HG03378 (cell line): ENCODE data around the gene GATD1.

Source experiments
- ATAC-seq: cut with Tn5 transposase; IDR thresholded peaks from one replicate; pipeline ENCODE4 v1.9.1; 2021; ENCODE audit warnings: mild to moderate bottlenecking, moderate library complexity; ENCODE audit not compliant: unreplicated experiment

GATD1 gene

GRCh38 chr11:777288-778255 is at the start of gene GATD1:
GATD1 (minus strand) TSS chr11:777487; CDS start chr11:777462, 25 bp downstream.
- ATAC-seq: peak; percentile 39

- no peak for ATAC-seq
Observed at GRCh38 chr11:826836-827145, 49.5 kb upstream of the GATD1 start.

DNA sequence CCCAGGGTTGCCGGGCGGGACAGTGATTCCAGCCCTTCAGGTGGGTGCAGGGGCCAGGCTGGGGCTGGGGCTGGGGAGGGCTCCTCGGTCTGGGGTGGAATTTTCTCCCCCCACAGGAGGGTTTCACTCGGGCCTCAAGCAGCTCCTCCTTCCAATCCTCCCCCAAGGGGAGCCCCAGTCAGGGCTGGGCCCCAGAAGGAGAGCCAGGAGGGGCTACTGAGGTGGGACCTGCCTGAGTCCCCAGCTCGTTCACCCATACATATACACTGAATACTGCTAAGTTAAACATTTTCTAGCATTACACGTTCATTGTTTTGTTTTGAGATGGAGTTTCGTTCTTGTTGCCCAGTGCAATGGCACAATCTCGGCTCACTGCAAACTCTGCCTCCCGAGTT is 48.9 kb upstream of the GATD1 start:
- no peak for ATAC-seq

DNA sequence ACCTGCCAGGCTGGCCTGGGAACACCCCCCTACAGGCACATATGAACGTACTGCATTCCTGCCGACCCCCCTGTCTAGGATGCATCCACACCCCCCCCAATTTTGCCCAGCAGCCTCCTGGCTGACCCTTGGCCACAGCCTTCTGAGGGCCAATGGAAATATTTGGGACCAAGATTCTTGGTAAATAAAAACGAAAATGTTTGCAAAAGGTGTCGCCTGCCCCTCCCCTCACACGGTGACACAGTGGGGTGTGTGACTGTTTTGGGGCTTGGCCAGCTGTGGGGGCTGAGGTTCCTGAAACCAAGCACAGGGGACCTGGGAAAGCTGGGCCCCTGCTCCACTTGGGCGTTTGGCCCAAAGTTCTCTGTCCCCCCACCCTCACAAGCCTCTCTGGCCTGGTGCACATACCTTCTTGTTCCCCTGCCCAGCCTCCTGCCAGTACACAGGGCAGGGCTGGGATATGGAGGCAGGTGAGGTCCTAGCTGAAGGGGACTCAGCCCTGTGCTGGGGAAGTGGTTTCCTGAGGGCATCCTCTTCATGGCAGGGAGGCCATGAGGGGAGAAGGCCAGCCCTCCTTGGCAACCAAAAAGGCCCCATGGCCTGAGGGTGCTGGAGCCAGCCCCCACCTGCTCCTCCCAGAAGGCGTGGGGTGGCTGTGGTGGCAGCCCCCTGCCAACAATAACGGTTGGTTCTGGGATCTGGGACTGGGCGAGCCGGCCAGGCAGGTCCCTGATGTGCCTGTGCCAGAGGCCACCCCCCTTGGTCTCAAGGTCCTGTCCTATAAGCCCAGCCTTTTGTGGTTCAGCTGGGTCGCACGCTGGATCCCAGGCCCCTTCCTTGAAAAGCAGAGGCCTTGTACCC is 48.3 kb upstream of the GATD1 start:
- ATAC-seq: no peak

DNA sequence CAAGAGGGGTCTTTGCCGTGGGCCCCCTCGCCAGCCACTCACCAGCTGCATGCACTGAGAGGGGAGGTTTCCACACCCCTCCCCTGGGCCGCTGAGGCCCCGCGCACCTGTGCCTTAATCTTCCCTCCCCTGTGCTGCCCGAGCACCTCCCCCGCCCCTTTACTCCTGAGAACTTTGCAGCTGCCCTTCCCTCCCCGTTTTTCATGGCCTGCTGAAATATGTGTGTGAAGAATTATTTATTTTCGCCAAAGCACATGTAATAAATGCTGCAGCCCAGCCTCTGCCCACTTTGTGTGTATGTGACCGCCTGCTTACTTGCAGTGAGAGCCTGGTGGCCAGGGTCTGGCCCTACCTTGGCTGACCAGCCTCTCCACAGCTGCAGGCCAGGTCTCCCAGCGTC is 47.7 kb upstream of the GATD1 start:
- ATAC-seq: no peak

DNA sequence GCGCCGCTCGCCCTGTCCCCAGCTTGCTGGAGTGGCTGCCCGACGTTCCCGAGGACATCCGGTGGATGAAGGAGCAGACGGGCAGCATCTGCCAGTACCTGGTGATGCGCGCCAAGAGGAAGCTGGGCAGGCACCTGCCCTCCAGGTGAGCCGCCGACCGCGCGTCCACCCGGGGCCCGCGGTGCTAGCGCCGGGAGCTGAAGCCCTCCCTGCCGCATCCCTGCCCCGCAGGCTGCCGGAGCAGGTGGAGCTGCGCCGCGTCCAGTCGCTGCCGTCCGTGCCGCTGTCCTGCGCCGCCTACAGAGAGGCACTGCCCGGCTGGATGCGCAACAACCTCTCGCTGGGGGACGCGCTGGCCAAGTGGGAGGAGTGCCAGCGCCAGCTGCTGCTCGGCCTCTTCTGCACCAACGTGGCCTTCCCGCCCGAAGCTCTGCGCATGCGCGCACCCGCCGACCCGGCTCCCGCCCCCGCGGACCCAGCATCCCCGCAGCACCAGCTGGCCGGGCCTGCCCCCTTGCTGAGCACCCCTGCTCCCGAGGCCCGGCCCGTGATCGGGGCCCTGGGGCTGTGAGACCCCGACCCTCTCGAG is 47.1 kb upstream of the GATD1 start:
- no peak for ATAC-seq

DNA sequence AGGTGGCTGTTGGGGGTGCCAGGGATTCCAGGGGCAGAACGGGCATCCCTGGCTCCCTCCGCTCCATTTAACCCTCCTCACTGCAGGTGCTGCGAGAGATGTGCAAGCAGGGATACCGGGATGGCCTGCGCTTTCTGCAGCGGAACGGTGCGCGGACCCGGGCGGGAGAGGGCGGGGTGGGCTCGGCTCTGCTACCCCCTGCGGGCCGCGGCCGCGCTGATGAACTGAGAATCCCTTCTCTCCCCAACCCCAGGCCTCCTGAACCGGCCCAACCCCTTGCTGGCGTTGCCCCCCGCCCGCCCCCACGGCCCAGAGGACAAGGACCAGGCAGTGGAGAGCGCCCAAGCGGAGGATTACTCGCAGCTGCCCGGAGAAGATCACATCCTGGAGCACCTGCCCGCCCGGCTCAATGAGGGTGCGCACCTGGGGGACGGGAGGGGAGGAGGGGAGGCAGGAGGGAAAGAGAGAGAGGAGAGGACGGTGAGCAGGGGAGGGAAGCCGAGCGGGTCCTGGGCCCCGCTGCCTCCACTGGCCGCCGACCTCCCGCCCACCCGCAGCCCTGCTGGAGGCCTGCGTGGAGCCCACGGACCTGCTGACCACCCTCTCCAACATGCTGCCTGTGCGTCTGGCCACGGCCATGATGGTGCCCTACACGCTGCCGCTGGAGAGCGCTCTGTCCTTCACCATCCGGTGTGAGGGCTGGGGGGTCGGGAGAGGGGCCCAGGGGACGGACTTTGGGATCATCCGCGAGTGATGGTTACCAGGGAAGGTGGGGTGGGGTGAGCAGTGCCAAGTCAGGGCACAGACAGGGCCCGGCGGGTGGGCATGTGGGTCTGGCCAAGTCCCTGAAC is 46.4 kb upstream of the GATD1 start:
- ATAC-seq: no peak

DNA sequence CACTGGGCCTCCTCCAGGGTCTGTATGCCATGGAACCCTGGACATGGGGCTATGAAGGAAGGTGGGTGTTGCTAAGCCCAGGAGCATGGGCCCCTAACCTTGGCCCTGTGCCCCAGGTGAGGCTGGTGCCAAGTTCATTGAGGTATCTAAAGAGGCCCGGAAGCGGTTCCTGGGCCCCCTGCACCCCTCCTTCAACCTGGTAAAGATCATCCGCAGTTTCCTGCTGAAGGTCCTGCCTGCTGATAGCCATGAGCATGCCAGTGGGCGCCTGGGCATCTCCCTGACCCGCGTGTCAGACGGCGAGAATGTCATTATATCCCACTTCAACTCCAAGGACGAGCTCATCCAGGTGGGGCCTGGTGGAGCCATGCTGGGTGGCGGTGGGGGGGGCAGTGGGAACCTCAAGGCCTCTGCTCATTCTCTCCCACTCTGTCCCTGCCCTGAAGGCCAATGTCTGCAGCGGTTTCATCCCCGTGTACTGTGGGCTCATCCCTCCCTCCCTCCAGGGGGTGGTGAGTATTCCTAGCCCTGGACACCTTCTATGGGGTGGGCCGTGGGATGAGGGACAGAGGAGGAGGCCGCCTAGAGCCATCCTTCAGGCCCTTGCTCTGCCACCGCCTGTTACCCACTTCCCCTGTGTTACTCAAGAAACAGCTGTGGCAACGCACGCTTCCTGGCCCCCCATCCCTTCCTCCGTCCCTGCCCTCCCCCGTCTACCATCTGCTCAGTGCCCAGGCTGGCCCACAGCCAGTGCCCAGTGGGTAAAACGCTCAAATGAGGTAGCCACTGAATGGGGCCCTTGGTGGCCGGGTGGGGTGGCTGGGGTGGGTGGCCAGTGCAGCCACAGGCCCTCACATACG is 44.5 kb upstream of the GATD1 start:
- no peak for ATAC-seq

DNA sequence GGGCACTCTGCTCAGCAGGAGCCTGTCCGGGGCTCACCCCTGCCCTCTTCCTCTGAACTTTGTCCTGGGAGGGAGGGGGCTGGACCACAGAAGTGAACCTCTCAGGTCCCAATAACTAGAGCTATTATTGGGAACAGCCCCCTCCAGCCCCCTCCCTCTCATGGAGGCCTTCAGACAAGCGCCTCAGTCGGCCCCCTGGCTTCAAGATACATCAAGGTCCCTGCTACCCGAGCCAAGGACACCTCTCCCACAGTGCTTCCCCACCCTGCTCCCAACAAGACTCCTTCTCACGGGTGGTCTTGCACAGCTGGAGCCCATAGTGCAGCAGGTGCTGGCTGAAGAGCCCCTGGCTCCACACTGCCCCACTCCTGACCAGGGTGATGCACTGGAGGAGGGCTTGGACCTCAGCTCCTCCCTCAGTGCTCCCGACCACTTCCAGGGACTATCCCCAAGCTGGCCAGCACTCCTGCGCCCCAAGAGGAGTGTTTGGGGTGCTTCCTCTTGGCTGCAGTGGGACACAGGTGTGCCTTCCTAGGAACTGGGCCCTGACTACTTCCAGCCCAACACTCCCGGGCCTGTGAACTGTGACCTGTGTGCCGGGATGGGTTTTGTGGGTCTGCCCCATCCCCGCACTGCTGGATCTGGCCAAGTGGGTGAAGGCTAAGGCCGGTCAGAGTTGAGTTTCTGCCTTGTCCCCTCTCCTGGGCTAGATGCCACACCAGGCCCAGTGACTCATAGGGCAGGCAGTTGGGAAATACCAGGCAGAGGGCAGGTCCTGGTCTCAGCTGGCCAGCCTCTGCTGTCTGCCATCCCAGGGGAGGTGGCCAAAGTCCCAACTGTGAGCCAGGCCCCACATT is 43.6 kb upstream of the GATD1 start:
- ATAC-seq: no peak

DNA sequence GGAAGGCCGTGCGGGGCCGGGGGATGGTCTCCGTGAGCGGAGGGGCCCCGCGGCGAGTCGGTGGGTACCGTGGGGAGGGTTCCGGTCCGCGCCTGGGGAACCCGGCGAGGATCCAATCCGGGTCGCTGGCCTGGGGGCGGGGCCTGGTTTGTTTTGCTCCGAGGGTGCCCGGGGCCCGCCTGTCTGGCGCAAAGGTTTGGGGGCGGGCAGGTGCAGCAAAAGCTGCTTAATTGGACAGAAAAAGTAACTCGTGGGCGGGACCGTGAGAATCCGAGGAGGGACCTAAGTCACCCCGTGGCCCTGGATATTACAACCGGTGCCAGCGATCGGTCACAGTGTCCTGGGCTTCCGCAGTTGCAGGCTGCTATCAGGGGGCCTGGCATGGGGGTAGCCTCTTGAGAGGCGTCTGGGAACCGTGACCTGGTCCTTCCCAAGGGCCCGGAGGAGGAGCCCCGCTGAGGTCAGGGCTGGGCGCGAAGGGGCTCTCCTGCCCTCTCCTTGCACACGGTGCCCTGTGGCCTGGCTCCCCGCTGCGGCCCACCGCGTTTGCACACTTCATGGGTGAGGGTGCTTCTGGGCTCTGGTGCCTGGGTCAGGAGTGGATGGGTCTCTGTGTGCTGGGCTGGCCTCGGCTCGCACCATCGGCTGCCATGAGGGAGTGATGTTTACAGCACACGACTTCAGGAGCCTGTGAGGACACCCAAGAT is 42.8 kb upstream of the GATD1 start:
- ATAC-seq: peak; percentile 54

GRCh38 chr11:819129-819931 is 42.0 kb upstream of the GATD1 start:
- peak; percentile 28 for ATAC-seq

DNA sequence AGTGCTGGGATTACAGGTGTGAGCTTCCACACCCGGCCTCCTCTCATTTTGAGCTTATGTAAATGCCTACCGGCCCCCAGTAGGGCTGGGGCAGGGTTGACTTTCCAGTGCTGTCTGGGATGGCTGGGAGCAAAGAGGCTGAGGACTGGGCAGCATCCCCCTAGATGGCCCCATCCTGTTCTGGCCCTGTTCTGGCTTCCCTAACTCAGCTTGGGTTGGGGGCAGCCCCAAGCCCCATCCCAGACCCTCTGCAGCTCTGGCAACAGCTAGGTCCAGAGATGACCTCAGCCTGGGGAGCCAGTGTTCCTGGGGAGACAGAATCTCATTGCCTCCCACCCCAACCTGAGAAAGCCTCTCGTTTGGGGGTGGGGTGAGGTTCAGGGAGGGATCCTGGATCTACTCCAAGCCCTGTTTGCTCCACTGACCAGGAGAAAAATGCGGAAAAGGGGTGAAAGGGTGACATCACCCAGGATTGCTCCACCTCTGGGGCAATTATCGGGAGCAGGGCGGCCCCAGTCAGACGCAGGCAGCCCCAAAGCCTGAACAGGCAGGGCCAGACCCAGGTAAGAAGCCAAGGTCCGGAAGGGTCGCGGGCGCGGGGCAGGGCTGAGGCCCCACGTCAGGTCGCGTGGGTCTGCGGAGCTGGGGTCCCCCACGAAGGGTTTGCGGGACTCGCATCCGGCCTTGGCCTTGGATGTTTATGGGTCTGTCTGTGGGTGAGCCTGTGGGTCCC is 41.3 kb upstream of the GATD1 start, which contains the start of gene PNPLA2:
Gene PNPLA2 (plus strand): TSS at position 519 of the 733 bp plus-strand sequence. CDS start 805 bp downstream, outside the sequence.
- ATAC-seq: no peak

DNA sequence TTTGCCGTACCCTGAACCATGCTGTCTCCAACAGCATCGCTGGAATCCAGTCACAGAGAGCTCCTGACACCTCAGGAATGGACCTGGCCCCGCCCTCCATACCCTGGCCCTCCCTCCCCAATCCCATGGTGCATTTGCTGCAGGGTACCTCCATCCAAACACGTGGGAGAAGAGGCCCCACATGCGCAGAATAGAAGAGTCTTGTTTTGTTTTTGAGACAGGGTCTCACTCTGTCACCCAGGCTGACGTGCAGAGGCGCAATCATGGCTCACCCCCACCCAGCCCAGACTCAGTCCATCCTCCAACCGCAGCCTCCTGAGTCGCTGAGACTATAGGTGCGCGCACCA is 39.1 kb upstream of the GATD1 start:
- no peak for ATAC-seq

DNA sequence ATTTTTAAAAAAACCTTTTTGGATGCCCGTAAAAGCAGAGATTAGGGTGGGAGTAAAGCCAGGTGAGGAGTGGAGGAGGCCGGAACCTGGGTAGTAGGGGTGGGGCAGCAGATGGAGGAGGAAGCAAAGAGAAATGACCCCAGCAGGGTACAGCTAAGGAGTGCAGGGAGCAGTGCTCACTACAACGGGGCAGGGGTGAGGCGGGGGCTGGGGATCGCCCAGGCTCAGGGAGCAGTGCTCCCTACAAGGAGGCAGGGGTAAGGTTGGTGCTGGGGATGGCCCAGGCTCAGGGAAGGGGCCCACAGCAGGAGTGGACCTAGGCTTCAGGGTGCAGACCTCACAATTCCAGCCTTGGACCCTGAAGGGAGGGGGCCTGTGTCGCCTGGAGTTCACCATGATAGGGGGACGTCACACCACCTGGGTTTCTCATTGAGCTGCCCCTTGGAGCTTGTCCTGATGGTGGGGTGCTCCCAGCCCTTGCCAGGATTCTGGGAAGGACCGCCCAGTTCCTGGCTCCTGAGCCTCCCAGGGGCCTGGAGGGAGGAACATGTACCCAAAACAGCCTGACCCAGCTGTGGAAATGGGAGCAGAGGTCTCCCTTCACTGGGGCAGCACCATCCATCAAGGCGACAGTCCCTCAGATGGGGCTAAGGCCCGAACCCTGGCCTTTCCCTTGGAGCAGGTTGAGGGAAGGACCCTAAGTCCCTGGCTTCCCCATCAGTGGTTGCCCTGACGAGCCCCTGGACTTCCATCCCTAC is 38.6 kb upstream of the GATD1 start:
- no peak for ATAC-seq

DNA sequence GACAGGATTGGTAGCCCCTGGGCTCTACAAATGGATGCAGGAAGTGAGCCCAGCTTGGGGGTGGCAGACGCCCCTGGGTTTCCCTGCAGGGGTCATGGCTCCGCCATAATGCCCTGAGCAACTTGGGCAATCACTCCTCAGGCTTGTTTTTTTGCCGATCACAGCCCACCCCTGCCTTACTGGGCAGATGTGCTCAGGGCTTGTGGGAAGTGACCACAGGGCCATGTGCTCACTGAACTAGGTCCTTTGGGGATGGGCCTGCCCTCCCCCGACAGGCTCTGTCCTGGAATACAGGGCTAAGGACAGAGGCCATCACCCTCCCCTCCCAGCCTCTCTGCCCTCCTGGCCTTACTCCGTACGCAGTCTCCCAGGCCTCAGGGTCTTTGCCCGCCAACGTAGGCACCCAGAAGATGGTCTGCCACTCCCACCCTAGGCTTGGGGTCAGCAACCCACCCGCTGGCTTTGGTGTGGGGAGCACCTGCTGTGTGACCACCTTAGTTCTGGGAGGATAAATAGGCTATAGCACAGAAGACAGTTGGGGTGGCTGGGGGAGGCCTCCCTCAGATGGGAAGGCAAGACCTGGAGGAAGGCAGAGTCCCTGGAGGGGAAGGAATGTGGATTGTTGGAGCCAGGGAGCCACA is 36.3 kb upstream of the GATD1 start:
- ATAC-seq: no peak
